ENCODE measurements around the gene CDH23. TPM values are rescaled to one million over a fixed set of nuclear protein-coding genes. Genes with fewer than 3 reads are reported as not detected.

CDH23 gene
- total and polyA plus RNA-seq, 10 of the 15 experiments (the other 5 are each of a cell fraction or from before 2014, with no cell fraction given), result 0.09 to 0.40 (median 0.15) TPM; not detected in 1

- H3K36me3 ChIP-seq (ENCODE audit: control insufficient read depth in 2 of 2, insufficient read depth in 2 of 2, low read length in 1 of 2), result peaks cover 0 to 2% of the 10 kb centered on the region in 2 experiments; a peak in 1 of 4 replicates
- no peak overlapping the region for H3K4me3 ChIP-seq
- DNase-seq (ENCODE audit: low read depth, low spot score), result no peak
- no peaks in the 10 kb centered on the region for H3K79me2 ChIP-seq (ENCODE audit: control insufficient read depth, insufficient read depth, low read length)
- H3K9me3 ChIP-seq (replicated peaks; ENCODE audit: control insufficient read depth, insufficient read depth, low read length), result no peaks in the 10 kb centered on the region
- no peaks in the 10 kb centered on the region for H4K20me1 ChIP-seq (ENCODE audit: control insufficient read depth, insufficient read depth)
- H3K27ac ChIP-seq (ENCODE audit: control insufficient read depth, insufficient read depth), result no peak overlapping the region
- intact Hi-C loops (cut with micrococcal nuclease; ENCODE audit: unreplicated experiment) (no loop called here), in situ Hi-C loops (cut with MboI) (no loop called here)
- no peak overlapping the region for H3K4me2 ChIP-seq (ENCODE audit: control insufficient read depth, insufficient read depth)
- WGBS (ENCODE audit: insufficient coverage, insufficient replicate concordance, low lambda C conversion rate, missing lambda C conversion rate), result 60% methylated on average over 15 of the region's 15 CpGs
- no peak overlapping the region for H3K9ac ChIP-seq (ENCODE audit: control insufficient read depth, insufficient read depth, low read length)
- no peaks in the 10 kb centered on the region; a peak in 1 of 4 replicates for H3K27me3 ChIP-seq (replicated peaks in 1 of 2; ENCODE audit: control insufficient read depth in 2 of 2, insufficient read depth in 2 of 2, low read length in 1 of 2)
- SMC1A ChIA-PET (ENCODE audit: uncharacterized antibody, unreplicated experiment), result interaction anchor here (1.7 kb wide), 1 partner anchor 13 kb away, joined by 9 read pairs; no protein-coding TSS in a partner anchor
- no peak for ATAC-seq
- POLR2A ChIA-PET, result no interaction called here
- CTCF ChIA-PET, result interaction anchor here (0.7 to 1.6 kb wide), 2 partner anchors 19 to 143 kb away, joined by 3 to 4 read pairs; no protein-coding TSS in a partner anchor
- H2AFZ ChIP-seq (ENCODE audit: control insufficient read depth, low read depth, low read length), result no peak overlapping the region
- no peak for FAIRE-seq
- no TSS peak for BruUV-seq (replicated peaks)
- RAD21 ChIA-PET (ENCODE audit: unreplicated experiment), result interaction anchor here (1.4 kb wide), 1 partner anchor 19 kb away, joined by 3 read pairs; no protein-coding TSS in a partner anchor
- peaks cover 43% of the 10 kb centered on the region for H3K4me1 ChIP-seq (ENCODE audit: control insufficient read depth, insufficient read depth, low read length)
- TF ChIP-seq SMC3 (IDR thresholded peaks at IDR 0.05; ENCODE audit: borderline replicate concordance, low read length) (no peak), RBBP5 (conservative IDR thresholded peaks at IDR 0.05) (no peak), CTCF (IDR thresholded peaks at IDR 0.05 in 2 of 3, conservative IDR thresholded peaks at IDR 0.05 in 1 of 3; ENCODE audit: control insufficient read depth in 2 of 3, extremely low read depth in 1 of 3, insufficient read depth in 1 of 3, low read depth in 3 of 3, low read length in 3 of 3) (no peak), MYC (IDR thresholded peaks at IDR 0.05; ENCODE audit: insufficient read depth, insufficient read length, insufficient replicate concordance, low read length, severe bottlenecking) (no peak), ZBTB33 (IDR thresholded peaks at IDR 0.05) (no peak), SPI1 (IDR thresholded peaks at IDR 0.05; ENCODE audit: borderline replicate concordance, insufficient read depth, low read depth, low read length) (no peak), RUNX3 (IDR thresholded peaks at IDR 0.05; ENCODE audit: low read length) (no peak), NFXL1 (IDR thresholded peaks at IDR 0.05; ENCODE audit: borderline replicate concordance) (no peak), TCF12 (IDR thresholded peaks at IDR 0.05; ENCODE audit: low read depth, low read length) (no peak), ZBTB40 (IDR thresholded peaks at IDR 0.05; ENCODE audit: borderline replicate concordance) (no peak), SIN3A (IDR thresholded peaks at IDR 0.05; ENCODE audit: low read depth, low read length) (no peak), IRF4 (IDR thresholded peaks at IDR 0.05; ENCODE audit: low read depth, low read length) (no peak), FOXK2 (IDR thresholded peaks at IDR 0.05) (no peak)
These were observed 356.6 kb downstream of the CDH23 start for GRCh38 chr10:71753091-71753959.

Measured in GM12878 (cell line).